ENCODE measurements around the gene EMC6.

DNA sequence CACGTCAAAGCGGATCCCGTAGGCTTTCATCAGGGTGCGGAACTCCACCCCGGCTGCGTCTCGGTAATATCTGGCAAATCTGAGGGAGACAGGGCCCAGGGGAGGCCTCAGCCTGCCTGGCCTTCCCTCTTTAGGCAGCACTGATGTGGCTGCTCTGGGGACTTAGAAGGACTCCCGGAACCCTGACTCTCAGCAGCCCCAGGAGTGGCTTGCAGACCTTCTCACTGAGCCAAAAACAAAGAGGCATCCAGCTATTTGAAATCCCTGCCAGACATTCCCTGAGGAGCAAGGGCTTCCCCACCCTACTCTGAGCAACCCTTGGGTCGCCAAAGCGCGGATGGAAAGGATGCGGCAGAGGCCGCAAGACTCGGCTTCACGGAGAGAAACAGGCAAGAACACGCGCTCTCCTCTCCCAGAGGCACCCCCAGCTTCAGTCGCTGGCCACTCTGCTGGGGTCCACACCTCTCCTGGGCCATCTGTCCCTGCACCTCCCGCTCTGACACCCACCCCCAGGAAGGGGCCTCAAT lies 19.5 kb downstream of the EMC6 start:
- TF ChIP-seq, protein P1, sequence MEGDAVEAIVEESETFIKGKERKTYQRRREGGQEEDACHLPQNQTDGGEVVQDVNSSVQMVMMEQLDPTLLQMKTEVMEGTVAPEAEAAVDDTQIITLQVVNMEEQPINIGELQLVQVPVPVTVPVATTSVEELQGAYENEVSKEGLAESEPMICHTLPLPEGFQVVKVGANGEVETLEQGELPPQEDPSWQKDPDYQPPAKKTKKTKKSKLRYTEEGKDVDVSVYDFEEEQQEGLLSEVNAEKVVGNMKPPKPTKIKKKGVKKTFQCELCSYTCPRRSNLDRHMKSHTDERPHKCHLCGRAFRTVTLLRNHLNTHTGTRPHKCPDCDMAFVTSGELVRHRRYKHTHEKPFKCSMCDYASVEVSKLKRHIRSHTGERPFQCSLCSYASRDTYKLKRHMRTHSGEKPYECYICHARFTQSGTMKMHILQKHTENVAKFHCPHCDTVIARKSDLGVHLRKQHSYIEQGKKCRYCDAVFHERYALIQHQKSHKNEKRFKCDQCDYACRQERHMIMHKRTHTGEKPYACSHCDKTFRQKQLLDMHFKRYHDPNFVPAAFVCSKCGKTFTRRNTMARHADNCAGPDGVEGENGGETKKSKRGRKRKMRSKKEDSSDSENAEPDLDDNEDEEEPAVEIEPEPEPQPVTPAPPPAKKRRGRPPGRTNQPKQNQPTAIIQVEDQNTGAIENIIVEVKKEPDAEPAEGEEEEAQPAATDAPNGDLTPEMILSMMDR (IDR thresholded peaks at IDR 0.05; ENCODE audit: low read depth, low read length, poor library complexity, severe bottlenecking), result no peak
- no peak for TF ChIP-seq EZH2phosphoT487 (IDR thresholded peaks at IDR 0.05; ENCODE audit: borderline replicate concordance, low read length)

Measured in DOHH2 (cell line).